Measurements from ENCODE around the gene DBH.
"Not testable (repeated sequence)": the region's sequence is repeated elsewhere in the genome, so short reads cannot be mapped to it uniquely, and the experiment has no call there.

DNA sequence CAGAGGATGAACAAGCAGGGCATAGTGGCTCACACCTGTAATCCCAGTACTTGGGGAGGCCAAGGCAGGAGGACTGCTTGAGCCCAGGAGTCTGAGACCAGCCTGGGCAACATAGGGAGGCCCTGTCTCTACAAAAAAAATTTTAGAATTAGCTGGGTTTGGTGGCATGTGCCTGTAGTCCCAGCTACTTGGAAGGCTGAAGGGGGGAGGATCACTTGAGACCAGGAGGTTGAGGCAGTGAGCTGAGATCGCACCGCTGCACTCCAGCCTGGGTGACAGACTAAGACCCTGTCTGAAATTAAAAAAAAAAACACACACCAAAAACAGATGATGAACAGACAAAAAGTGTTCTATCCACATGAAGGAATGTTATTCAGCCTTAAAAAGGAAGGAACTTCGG lies 39.6 kb downstream of the DBH start:
- TF ChIP-seq, protein P1, sequence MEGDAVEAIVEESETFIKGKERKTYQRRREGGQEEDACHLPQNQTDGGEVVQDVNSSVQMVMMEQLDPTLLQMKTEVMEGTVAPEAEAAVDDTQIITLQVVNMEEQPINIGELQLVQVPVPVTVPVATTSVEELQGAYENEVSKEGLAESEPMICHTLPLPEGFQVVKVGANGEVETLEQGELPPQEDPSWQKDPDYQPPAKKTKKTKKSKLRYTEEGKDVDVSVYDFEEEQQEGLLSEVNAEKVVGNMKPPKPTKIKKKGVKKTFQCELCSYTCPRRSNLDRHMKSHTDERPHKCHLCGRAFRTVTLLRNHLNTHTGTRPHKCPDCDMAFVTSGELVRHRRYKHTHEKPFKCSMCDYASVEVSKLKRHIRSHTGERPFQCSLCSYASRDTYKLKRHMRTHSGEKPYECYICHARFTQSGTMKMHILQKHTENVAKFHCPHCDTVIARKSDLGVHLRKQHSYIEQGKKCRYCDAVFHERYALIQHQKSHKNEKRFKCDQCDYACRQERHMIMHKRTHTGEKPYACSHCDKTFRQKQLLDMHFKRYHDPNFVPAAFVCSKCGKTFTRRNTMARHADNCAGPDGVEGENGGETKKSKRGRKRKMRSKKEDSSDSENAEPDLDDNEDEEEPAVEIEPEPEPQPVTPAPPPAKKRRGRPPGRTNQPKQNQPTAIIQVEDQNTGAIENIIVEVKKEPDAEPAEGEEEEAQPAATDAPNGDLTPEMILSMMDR (conservative IDR thresholded peaks at IDR 0.05; ENCODE audit: low read length), result not testable (repeated sequence)
- TF ChIP-seq EZH2phosphoT487 (IDR thresholded peaks at IDR 0.05; ENCODE audit: borderline replicate concordance, low read depth, low read length), result not testable (repeated sequence)
